Stomach (tissue), 9 donors: Measurements from ENCODE around the gene TXNRD3. TPM values are rescaled to one million over a fixed set of nuclear protein-coding genes. Genes with fewer than 3 reads are reported as not detected.
A peak's percentile ranks its signal among the peaks of the same experiment; 100 is the strongest.

ENCODE experiments used
- DNase-seq, 2 donors: peaks; one replicate each; pipeline versions ENCODE4 v3.0.0 to v3.0.0-alpha.2; 2013 to 2019
- H3K27ac ChIP-seq, 5 donors: fragments of 200-600 bp in 4 of 5; sonication (generic) in 4 of 5; one replicate each; pipeline ENCODE4 v1.5.1; 2013 to 2019; ENCODE audit warnings: mild to moderate bottlenecking in 1 of 5, moderate library complexity in 1 of 5
- H3K27me3 ChIP-seq, 3 donors: fragments of 200-600 bp; sonication (generic); one replicate each; pipeline ENCODE4 v1.5.1; 2017 to 2019; ENCODE audit warnings: mixed run types in 1 of 3
- H3K36me3 ChIP-seq, 4 donors: fragments of 200-600 bp; sonication (generic); 1 replicate in 3 of 4; 2 replicates in 1 of 4; pipeline ENCODE4 v1.5.1; 2016 to 2019
- H3K4me1 ChIP-seq, 4 donors: fragments of 200-600 bp; sonication (generic); one replicate each; pipeline ENCODE4 v1.5.1; 2016 to 2019
- H3K4me3 ChIP-seq, 4 donors: fragments of 200-600 bp; sonication (generic) in 3 of 4; one replicate each; pipeline ENCODE4 v1.5.1; 2016 to 2019; ENCODE audit warnings: mild to moderate bottlenecking in 1 of 4
- H3K9me3 ChIP-seq, 4 donors: fragments of 200-600 bp; sonication (generic); one replicate each; pipeline ENCODE4 v1.5.1; 2016 to 2019
- EP300 ChIP-seq: sonication (generic); formaldehyde crosslinking; IDR thresholded peaks from one replicate; pipeline ENCODE4 v1.6.1; 2017; ENCODE audit warnings: antibody characterized with exemption
- POLR2A ChIP-seq, 4 donors: fragments of 450-650 bp; IDR thresholded peaks; one replicate each; pipeline ENCODE4 v1.6.1; 2016; ENCODE audit warnings: antibody characterized with exemption in 4 of 4, control low read depth in 2 of 4, mild to moderate bottlenecking in 1 of 4, moderate library complexity in 1 of 4
- POLR2AphosphoS5 ChIP-seq, 3 donors: sonication (generic); formaldehyde crosslinking; IDR thresholded peaks; one replicate each; pipeline ENCODE4 v1.6.1; 2016; ENCODE audit warnings: antibody characterized with exemption in 3 of 3
- WGBS, 5 donors: extraction: QIAGEN DNeasy Blood & Tissue Kit in 3 of 5; methylation state at CpG; one replicate each; pipeline versions ENCODE4 v1.1.5 to v1.1.7; 2013 to 2018; 5-methylcytosine and 5-hydroxymethylcytosine counted together
- intact Hi-C: fragments of 100-400 bp; cut with DNase I; formaldehyde crosslinking; loops from one replicate; pipeline ENCODE4 v1.15.1; 2023; ENCODE audit warnings: low total_unique reads
- polyA plus RNA-seq, 3 donors: library from polyadenylated mRNA; stranded (reverse); fragments of 200-250 nt; gene quantifications; one replicate each; pipeline ENCODE4 v1.2.3, GENCODE V29; 2013
- total RNA-seq, 5 donors: library from RNA; depleted of rRNA; stranded (reverse); fragments of >200 nt; gene quantifications; one replicate each; pipeline versions ENCODE4 v1.1.0 to v1.2.3, GENCODE V29; 2014 to 2016
- TF ChIP-seq, protein P1 (sequence below), 7 experiments: fragments of 450-650 bp in 4 of 7; fragments of 200-600 bp in 3 of 7; sonication (generic) in 3 of 7; IDR thresholded peaks; one replicate each; pipeline ENCODE4 v1.5.1; 2016 to 2019; ENCODE audit warnings: antibody characterized with exemption in 7 of 7, control low read depth in 2 of 7, mild to moderate bottlenecking in 1 of 7
- donor health status: healthy with polysubstance abuse.
- donor health status: Bipolar disorder and iron deficiency.
- donor health status: healthy.

Gene TXNRD3
- total and polyA plus RNA-seq, 8 donors = 0.58 to 62.3 (median 9.5) TPM

DNA sequence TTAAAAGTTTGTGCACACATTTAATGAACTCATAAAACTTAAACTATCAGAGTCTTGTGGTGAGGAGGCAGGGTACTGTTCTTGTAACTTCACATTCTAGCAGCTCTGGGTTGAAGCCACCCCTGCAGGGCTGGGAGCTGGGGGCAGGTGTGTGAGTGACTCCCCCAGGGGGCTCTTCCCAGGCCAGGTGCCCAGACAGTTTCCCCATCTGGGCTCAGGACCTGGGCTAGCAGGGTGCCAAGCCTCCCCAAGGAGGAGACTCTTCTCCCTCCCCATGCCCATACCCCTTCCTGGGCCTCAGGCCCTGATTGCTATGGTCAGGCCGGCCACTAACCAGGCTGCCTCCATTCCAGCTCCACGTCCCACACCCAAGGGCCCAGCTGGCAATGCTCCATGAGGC, 27.1 kb upstream of the TXNRD3 start:
- Histone ChIP-seq H3K27ac (no peak overlapping the region), H3K27me3 (peaks cover 0 to 19% (median 8%) of the 10 kb centered on the region in 3 donors), H3K4me1 (peaks cover 3 to 14% (median 8%) of the 10 kb centered on the region in 4 donors), H3K9me3 (no peaks in the 10 kb centered on the region), H3K4me3 (no peak overlapping the region), H3K36me3 (no peaks in the 10 kb centered on the region)
- 47 to 85% (median 60%) methylated on average over 2 of the region's 2 CpGs for WGBS, 5 donors
- TF ChIP-seq POLR2A (IDR thresholded peaks at IDR 0.05) (no peak), EP300 (no peak), POLR2AphosphoS5 (IDR thresholded peaks at IDR 0.05) (no peak)
- TF ChIP-seq, protein P1, sequence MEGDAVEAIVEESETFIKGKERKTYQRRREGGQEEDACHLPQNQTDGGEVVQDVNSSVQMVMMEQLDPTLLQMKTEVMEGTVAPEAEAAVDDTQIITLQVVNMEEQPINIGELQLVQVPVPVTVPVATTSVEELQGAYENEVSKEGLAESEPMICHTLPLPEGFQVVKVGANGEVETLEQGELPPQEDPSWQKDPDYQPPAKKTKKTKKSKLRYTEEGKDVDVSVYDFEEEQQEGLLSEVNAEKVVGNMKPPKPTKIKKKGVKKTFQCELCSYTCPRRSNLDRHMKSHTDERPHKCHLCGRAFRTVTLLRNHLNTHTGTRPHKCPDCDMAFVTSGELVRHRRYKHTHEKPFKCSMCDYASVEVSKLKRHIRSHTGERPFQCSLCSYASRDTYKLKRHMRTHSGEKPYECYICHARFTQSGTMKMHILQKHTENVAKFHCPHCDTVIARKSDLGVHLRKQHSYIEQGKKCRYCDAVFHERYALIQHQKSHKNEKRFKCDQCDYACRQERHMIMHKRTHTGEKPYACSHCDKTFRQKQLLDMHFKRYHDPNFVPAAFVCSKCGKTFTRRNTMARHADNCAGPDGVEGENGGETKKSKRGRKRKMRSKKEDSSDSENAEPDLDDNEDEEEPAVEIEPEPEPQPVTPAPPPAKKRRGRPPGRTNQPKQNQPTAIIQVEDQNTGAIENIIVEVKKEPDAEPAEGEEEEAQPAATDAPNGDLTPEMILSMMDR (IDR thresholded peaks at IDR 0.05) = no peak
- no peak for DNase-seq
- intact Hi-C loops = loop anchor here (10.0 kb wide), 1 partner anchor 863 kb away; no protein-coding TSS in a partner anchor

DNA sequence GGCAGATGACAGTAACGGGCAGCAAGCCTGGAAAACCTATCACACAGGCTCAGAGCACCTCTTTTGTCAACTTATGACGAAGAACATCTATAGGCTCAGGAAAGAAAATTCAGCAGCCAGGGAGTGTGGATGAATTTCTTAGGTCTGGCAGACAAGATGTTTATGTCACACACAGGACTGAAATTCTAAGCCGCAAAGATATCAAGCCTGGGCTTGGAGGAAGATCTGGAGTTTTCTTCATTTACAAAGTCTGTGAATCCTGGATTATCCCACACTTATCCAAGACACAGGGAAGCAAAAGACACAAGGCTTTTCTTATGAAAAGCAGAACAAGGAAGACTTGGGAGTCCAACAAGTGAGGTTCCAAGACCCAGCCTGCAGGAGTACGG, 25.7 kb upstream of the TXNRD3 start:
- H3K36me3 ChIP-seq = no peaks in the 10 kb centered on the region
- H3K27ac ChIP-seq = no peak overlapping the region
- H3K9me3 ChIP-seq = no peaks in the 10 kb centered on the region
- 82 to 91% (median 88%) methylated on average over 4 of the region's 4 CpGs for WGBS, 5 donors
- TF ChIP-seq EP300 = no peak
- TF ChIP-seq, protein P1 (IDR thresholded peaks at IDR 0.05) = no peak
- no peak for TF ChIP-seq POLR2A (IDR thresholded peaks at IDR 0.05)
- TF ChIP-seq POLR2AphosphoS5 (IDR thresholded peaks at IDR 0.05) = no peak
- peaks cover 0 to 19% (median 8%) of the 10 kb centered on the region in 3 donors for H3K27me3 ChIP-seq
- intact Hi-C loops = loop anchor here (10.0 kb wide), 1 partner anchor 864 kb away; no protein-coding TSS in a partner anchor
- H3K4me1 ChIP-seq = peaks cover 3 to 14% (median 8%) of the 10 kb centered on the region in 4 donors
- H3K4me3 ChIP-seq = no peak overlapping the region
- DNase-seq = no peak

GRCh38 chr3:126679831-126680666, 25.1 kb upstream of the TXNRD3 start:
- intact Hi-C loops = loop anchor here (10.0 kb wide), 1 partner anchor 865 kb away; no protein-coding TSS in a partner anchor

GRCh38 chr3:126679318-126679751, 24.4 kb upstream of the TXNRD3 start:
- TF ChIP-seq, protein P1 (IDR thresholded peaks at IDR 0.05) = peak in 5 of 7 experiments; percentile 79 to 98 (median 96)
- TF ChIP-seq EP300 = no peak
- Histone ChIP-seq H3K4me1 (peaks cover 3 to 14% (median 8%) of the 10 kb centered on the region in 4 donors), H3K36me3 (no peaks in the 10 kb centered on the region), H3K9me3 (peaks cover 0 to 7% (median 2%) of the 10 kb centered on the region in 4 donors), H3K27ac (no peak overlapping the region), H3K4me3 (peak overlapping the region in 1 of 4 donors; percentile 3), H3K27me3 (peaks cover 0 to 19% (median 8%) of the 10 kb centered on the region in 3 donors)
- 0 to 7% (median 4%) methylated on average over 11 to 20 of the region's 20 CpGs for WGBS, 5 donors
- DNase-seq = peak; percentile 88 to 92
- intact Hi-C loops = no loop called here

More at GRCh38 chr3:126679831-126680666, 25.1 kb upstream of the TXNRD3 start:
- no peak overlapping the region for H3K27ac ChIP-seq
- no peak for TF ChIP-seq POLR2AphosphoS5 (IDR thresholded peaks at IDR 0.05)
- no peak for TF ChIP-seq EP300
- TF ChIP-seq POLR2A (IDR thresholded peaks at IDR 0.05) = no peak
- TF ChIP-seq, protein P1 (IDR thresholded peaks at IDR 0.05) = no peak
- no peak overlapping the region for H3K4me3 ChIP-seq
- H3K27me3 ChIP-seq = peaks cover 0 to 19% (median 8%) of the 10 kb centered on the region in 3 donors
- DNase-seq = no peak
- no peaks in the 10 kb centered on the region for H3K9me3 ChIP-seq
- H3K4me1 ChIP-seq = peaks cover 3 to 14% (median 8%) of the 10 kb centered on the region in 4 donors
- H3K36me3 ChIP-seq = no peaks in the 10 kb centered on the region
- 80 to 86% (median 82%) methylated on average over 11 of the region's 11 CpGs for WGBS, 5 donors
